HCT116 (cell line): ENCODE measurements around the gene ZNF837.

Source experiments
- ATF3 ChIP-seq: IDR thresholded peaks from 2 replicates; pipeline ENCODE4 v1.6.1; 2012
- CBX3 ChIP-seq: IDR thresholded peaks from 2 replicates; pipeline ENCODE4 v1.6.1; 2012; ENCODE audit warnings: low read depth
- CEBPB ChIP-seq: IDR thresholded peaks from 2 replicates; pipeline ENCODE4 v1.6.1; 2012; ENCODE audit warnings: low read depth
- CTCF ChIP-seq, 3 experiments: fragments of 200-600 bp in 1 of 3; sonication (generic) in 1 of 3; IDR thresholded peaks in 2 of 3; conservative IDR thresholded peaks in 1 of 3; 2 replicates each; pipeline ENCODE4 v1.5.1; 2012 to 2017; ENCODE audit warnings: low read depth in 2 of 3, low read length in 2 of 3, antibody characterized with exemption in 1 of 3, borderline replicate concordance in 1 of 3, control low read depth in 1 of 3, mild to moderate bottlenecking in 1 of 3, mixed read lengths in 1 of 3, mixed run types in 1 of 3, moderate library complexity in 1 of 3; ENCODE audit not compliant: insufficient read depth in 1 of 3
- EZH2phosphoT487 ChIP-seq: fragments of 200-600 bp; IDR thresholded peaks from 2 replicates; pipeline ENCODE4 v1.6.1; 2018; ENCODE audit warnings: antibody characterized with exemption, borderline replicate concordance
- JUND ChIP-seq: IDR thresholded peaks from 2 replicates; pipeline ENCODE4 v1.6.1; 2012
- POLR2A ChIP-seq: IDR thresholded peaks from 2 replicates; pipeline ENCODE4 v1.7.0; 2011; ENCODE audit warnings: borderline replicate concordance; ENCODE audit not compliant: insufficient read depth, insufficient read length; ENCODE audit errors: extremely low read depth
- POLR2AphosphoS5 ChIP-seq: IDR thresholded peaks from 2 replicates; pipeline ENCODE4 v1.6.1; 2011; ENCODE audit warnings: mild to moderate bottlenecking, low read depth, low read length, moderate library complexity
- RAD21 ChIP-seq: IDR thresholded peaks from 2 replicates; pipeline ENCODE4 v1.6.1; 2012; ENCODE audit warnings: low read depth, mild to moderate bottlenecking
- REST ChIP-seq: IDR thresholded peaks from 2 replicates; pipeline ENCODE4 v1.6.1; 2012; ENCODE audit warnings: low read depth
- ZFX ChIP-seq: fragments of 450-650 bp; IDR thresholded peaks from 2 replicates; pipeline ENCODE4 v1.6.1; 2017
- TF ChIP-seq, protein P1 (sequence below): IDR thresholded peaks from 2 replicates; pipeline ENCODE4 v1.6.1; 2012

- no peak for TF ChIP-seq CTCF (IDR thresholded peaks at IDR 0.05 in 2 of 3, conservative IDR thresholded peaks at IDR 0.05 in 1 of 3; ENCODE audit: borderline replicate concordance in 1 of 3, insufficient read depth in 1 of 3, low read depth in 2 of 3, low read length in 2 of 3)
- no peak for TF ChIP-seq POLR2AphosphoS5
- no peak for TF ChIP-seq EZH2phosphoT487
- TF ChIP-seq, protein P1, sequence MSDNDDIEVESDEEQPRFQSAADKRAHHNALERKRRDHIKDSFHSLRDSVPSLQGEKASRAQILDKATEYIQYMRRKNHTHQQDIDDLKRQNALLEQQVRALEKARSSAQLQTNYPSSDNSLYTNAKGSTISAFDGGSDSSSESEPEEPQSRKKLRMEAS: no peak
- TF ChIP-seq RAD21: no peak
- no peak for TF ChIP-seq CBX3
- TF ChIP-seq ATF3: no peak
- TF ChIP-seq JUND: no peak
- TF ChIP-seq REST: no peak
- no peak for TF ChIP-seq POLR2A
- no peak for TF ChIP-seq ZFX
- no peak for TF ChIP-seq CEBPB
These were observed 29.3 kb downstream of the ZNF837 start for GRCh38 chr19:58351558-58351878.
